IMR-90 (cell line): ENCODE measurements around the gene PARVB. TPM values are rescaled to one million over a fixed set of nuclear protein-coding genes. Genes with fewer than 3 reads are reported as not detected.

Experiments
- ATAC-seq: fragments of 200-7000 bp; cut with Tn5 transposase; 2 replicates; pipeline ENCODE4 v1.9.1; 2020; ENCODE audit warnings: low read depth, mild to moderate bottlenecking, moderate library complexity
- BruUV-seq: library from RNA; stranded (reverse); fragments of 400-500 nt; replicated peaks from 2 replicates; lab custom pipeline; 2021; lab: Mats Ljungman, UMichigan
- CTCF ChIA-PET: fragments of 300-600 bp; formaldehyde crosslinking; extraction: SDS; loops from one replicate; lab custom pipeline; 2021; ENCODE audit warnings: antibody characterized with exemption; lab: Yijun Ruan, JAX
- POLR2A ChIA-PET: fragments of 300-600 bp; sonication (Branson Sonifier 250); formaldehyde crosslinking; loops from one replicate; lab custom pipeline; 2022; ENCODE audit warnings: antibody characterized with exemption; ENCODE audit not compliant: unreplicated experiment; lab: Charles Lee
- DNase-seq: peaks from one replicate; pipeline ENCODE4 v3.0.0; 2013
- H2AFZ ChIP-seq: replicated peaks from 2 replicates; pipeline ENCODE3; 2013; ENCODE audit warnings: low read length, mild to moderate bottlenecking; ENCODE audit not compliant: poor library complexity
- H2AK5ac ChIP-seq: 2 replicates; pipeline ENCODE4 v1.6.1; 2013; ENCODE audit warnings: low read depth, low read length, inconsistent platforms
- H2AK9ac ChIP-seq: replicated peaks from 2 replicates; pipeline ENCODE3; 2013; ENCODE audit warnings: mild to moderate bottlenecking, low read depth, low read length, moderate library complexity; ENCODE audit not compliant: poor library complexity
- H2BK120ac ChIP-seq: 2 replicates; pipeline ENCODE4 v1.6.1; 2013; ENCODE audit warnings: low read depth, low read length, inconsistent platforms
- H2BK15ac ChIP-seq: 3 replicates; pipeline ENCODE4 v1.6.1; 2013; ENCODE audit warnings: low read depth, low read length, inconsistent platforms
- H2BK20ac ChIP-seq: 2 replicates; pipeline ENCODE4 v1.6.1; 2013; ENCODE audit warnings: low read depth, mild to moderate bottlenecking, inconsistent platforms, low read length, moderate library complexity
- H2BK5ac ChIP-seq: 2 replicates; pipeline ENCODE4 v1.6.1; 2013; ENCODE audit warnings: mild to moderate bottlenecking, low read depth, low read length, inconsistent platforms; ENCODE audit not compliant: poor library complexity, severe bottlenecking
- H3K14ac ChIP-seq: replicated peaks from 2 replicates; pipeline ENCODE4 v1.6.1; 2013; ENCODE audit warnings: low read depth, low read length, inconsistent platforms
- H3K18ac ChIP-seq: 2 replicates; pipeline ENCODE4 v1.6.1; 2013; ENCODE audit warnings: low read depth, low read length, control low read depth
- H3K23ac ChIP-seq: 2 replicates; pipeline ENCODE4 v1.6.1; 2013; ENCODE audit warnings: low read depth, low read length, inconsistent platforms
- H3K27ac ChIP-seq: 2 replicates; pipeline ENCODE4 v1.5.1; 2013; ENCODE audit warnings: mild to moderate bottlenecking, control low read depth, low read length; ENCODE audit not compliant: insufficient read depth
- H3K27me3 ChIP-seq: 2 replicates; pipeline ENCODE4 v1.6.1; 2013; ENCODE audit warnings: low read length; ENCODE audit not compliant: control insufficient read depth, insufficient read depth
- H3K36me3 ChIP-seq: 2 replicates; pipeline ENCODE4 v1.6.1; 2013; ENCODE audit warnings: low read length, mixed read lengths; ENCODE audit not compliant: control insufficient read depth, insufficient read depth
- H3K4ac ChIP-seq: 2 replicates; pipeline ENCODE4 v1.6.1; 2013; ENCODE audit warnings: low read depth, low read length, inconsistent platforms
- H3K4me1 ChIP-seq: 2 replicates; pipeline ENCODE4 v1.6.1; 2013; ENCODE audit warnings: low read length, mixed read lengths; ENCODE audit not compliant: control insufficient read depth, insufficient read depth
- H3K4me2 ChIP-seq: 2 replicates; pipeline ENCODE4 v1.6.1; 2013; ENCODE audit warnings: low read depth, mild to moderate bottlenecking, control low read depth, low read length, moderate library complexity
- H3K4me3 ChIP-seq: 2 replicates; pipeline ENCODE4 v1.5.1; 2013; ENCODE audit warnings: low read depth, mild to moderate bottlenecking, control low read depth, low read length, moderate library complexity; ENCODE audit not compliant: insufficient read depth
- H3K56ac ChIP-seq: 2 replicates; pipeline ENCODE4 v1.6.1; 2013; ENCODE audit warnings: low read length, inconsistent platforms; ENCODE audit not compliant: insufficient read depth; ENCODE audit errors: extremely low read depth
- H3K79me1 ChIP-seq, 2 experiments: 2 replicates each; pipeline ENCODE4 v1.6.1; 2013; ENCODE audit warnings: low read length in 2 of 2, inconsistent platforms in 1 of 2, low read depth in 1 of 2
- H3K9ac ChIP-seq: 2 replicates; pipeline ENCODE4 v1.6.1; 2013; ENCODE audit warnings: low read depth, low read length, control low read depth
- H3K9me1 ChIP-seq: 2 replicates; pipeline ENCODE4 v1.6.1; 2013; ENCODE audit warnings: low read length, inconsistent platforms; ENCODE audit not compliant: insufficient read depth
- H3K9me3 ChIP-seq: 2 replicates; pipeline ENCODE4 v1.6.1; 2013; ENCODE audit warnings: low read length; ENCODE audit not compliant: control insufficient read depth, insufficient read depth
- H4K20me1 ChIP-seq: 2 replicates; pipeline ENCODE4 v1.6.1; 2013; ENCODE audit warnings: low read length, inconsistent platforms; ENCODE audit not compliant: insufficient read depth
- H4K5ac ChIP-seq: 2 replicates; pipeline ENCODE4 v1.6.1; 2013; ENCODE audit warnings: mild to moderate bottlenecking, low read depth, low read length, control low read depth
- H4K8ac ChIP-seq, 2 experiments: 2 replicates each; pipeline ENCODE4 v1.6.1; 2013; ENCODE audit warnings: low read depth in 2 of 2, low read length in 2 of 2, control low read depth in 1 of 2, inconsistent platforms in 1 of 2
- H4K91ac ChIP-seq: 2 replicates; pipeline ENCODE4 v1.6.1; 2013; ENCODE audit warnings: low read depth, low read length, inconsistent platforms; ENCODE audit not compliant: insufficient read depth
- BHLHE40 ChIP-seq: fragments of 150-350 bp; IDR thresholded peaks from 2 replicates; pipeline ENCODE4 v1.6.1; 2016; ENCODE audit warnings: mild to moderate bottlenecking, low read depth, low read length
- CEBPB ChIP-seq: IDR thresholded peaks from 2 replicates; pipeline ENCODE4 v1.6.1; 2012; ENCODE audit warnings: low read depth, low read length, improper control_type of control experiment
- CHD1 ChIP-seq: IDR thresholded peaks from 2 replicates; pipeline ENCODE4 v1.6.1; 2012; ENCODE audit warnings: low read depth, low read length, improper control_type of control experiment
- FOS ChIP-seq: fragments of 150-350 bp; IDR thresholded peaks from 2 replicates; pipeline ENCODE4 v1.6.1; 2016; ENCODE audit warnings: low read depth, low read length
- MAFK ChIP-seq: IDR thresholded peaks from 2 replicates; pipeline ENCODE4 v1.6.1; 2012; ENCODE audit warnings: low read depth, low read length, improper control_type of control experiment
- MAZ ChIP-seq: IDR thresholded peaks from 2 replicates; pipeline ENCODE4 v1.6.1; 2012; ENCODE audit warnings: low read depth, mild to moderate bottlenecking, low read length, improper control_type of control experiment, moderate library complexity, borderline replicate concordance
- MXI1 ChIP-seq: IDR thresholded peaks from 2 replicates; pipeline ENCODE4 v1.6.1; 2012; ENCODE audit warnings: low read depth, mild to moderate bottlenecking, low read length, moderate library complexity, borderline replicate concordance
- NFE2L2 ChIP-seq: fragments of 150-350 bp; IDR thresholded peaks from 2 replicates; pipeline ENCODE4 v1.6.1; 2016; ENCODE audit warnings: low read depth, mild to moderate bottlenecking, low read length
- POLR2A ChIP-seq: IDR thresholded peaks from 2 replicates; pipeline ENCODE4 v1.6.1; 2012; ENCODE audit warnings: mild to moderate bottlenecking, low read depth, low read length
- RAD21 ChIP-seq: IDR thresholded peaks from 2 replicates; pipeline ENCODE4 v1.6.1; 2012; ENCODE audit warnings: low read length, improper control_type of control experiment
- RCOR1 ChIP-seq: IDR thresholded peaks from 2 replicates; pipeline ENCODE4 v1.6.1; 2012; ENCODE audit warnings: mild to moderate bottlenecking, low read length, improper control_type of control experiment; ENCODE audit not compliant: insufficient replicate concordance
- RFX5 ChIP-seq: IDR thresholded peaks from 2 replicates; pipeline ENCODE4 v1.8.0; 2012; ENCODE audit warnings: low read depth, mild to moderate bottlenecking, low read length, moderate library complexity
- SMC3 ChIP-seq: fragments of 150-350 bp; IDR thresholded peaks from 2 replicates; pipeline ENCODE4 v1.6.1; 2016; ENCODE audit warnings: low read depth, mild to moderate bottlenecking, antibody characterized with exemption, low read length, moderate library complexity
- WGBS, 2 experiments: methylation state at CpG; one replicate each; pipeline versions ENCODE4 v1.1.5 to v1.1.7; 2013; ENCODE audit warnings: missing lambda C conversion rate in 2 of 2; ENCODE audit not compliant: insufficient read length in 1 of 2; ENCODE audit errors: extremely low coverage in 2 of 2; 5-methylcytosine and 5-hydroxymethylcytosine counted together
- dilution Hi-C: fragments of 300-500 bp; cut with HindIII; formaldehyde crosslinking; loops from one replicate; pipeline ENCODE4 v1.14.3; 2018; ENCODE audit warnings: low sequenced_read_pairs; ENCODE audit not compliant: unreplicated experiment
- in situ Hi-C: fragments of 300-500 bp; cut with MboI; formaldehyde crosslinking; loops from 3 replicates; pipeline ENCODE4 v1.14.3; 2019; ENCODE audit warnings: low sequenced_read_pairs, inconsistent platforms, mixed read lengths
- intact Hi-C: fragments of 100-400 bp; cut with micrococcal nuclease; formaldehyde crosslinking; loops from 2 replicates; pipeline ENCODE4 v1.10.0; 2022
- polyA plus RNA-seq, 3 experiments: library from polyadenylated mRNA; depleted of rRNA; stranded (reverse); fragments of >200 nt; gene quantifications; 2 replicates each; pipeline ENCODE4 v1.2.3, GENCODE V29; 2012; ENCODE audit warnings: low replicate concordance in 1 of 3
- total RNA-seq: library from RNA; depleted of rRNA; stranded (reverse); fragments of >200 nt; gene quantifications from 2 replicates; pipeline ENCODE4 v1.2.3, GENCODE V29; 2012
- TF ChIP-seq, protein P1 (sequence below): conservative IDR thresholded peaks from 2 replicates; pipeline ENCODE4 v1.5.1; 2012; ENCODE audit warnings: mild to moderate bottlenecking, low read depth, low read length, improper control_type of control experiment
- TF ChIP-seq, protein P2 (sequence below): fragments of 150-350 bp; IDR thresholded peaks from 2 replicates; pipeline ENCODE4 v1.6.1; 2016; ENCODE audit warnings: low read depth, mild to moderate bottlenecking, low read length, moderate library complexity, borderline replicate concordance
- TF ChIP-seq, protein P3 (sequence below): fragments of 150-350 bp; IDR thresholded peaks from 2 replicates; pipeline ENCODE4 v1.6.1; 2017; ENCODE audit warnings: mild to moderate bottlenecking, antibody characterized with exemption, low read length, low read depth

Gene PARVB
- total and polyA plus RNA-seq, 2 of the 4 experiments (the other 2 are of a cell fraction) = 44.3 to 53.9 TPM

DNA sequence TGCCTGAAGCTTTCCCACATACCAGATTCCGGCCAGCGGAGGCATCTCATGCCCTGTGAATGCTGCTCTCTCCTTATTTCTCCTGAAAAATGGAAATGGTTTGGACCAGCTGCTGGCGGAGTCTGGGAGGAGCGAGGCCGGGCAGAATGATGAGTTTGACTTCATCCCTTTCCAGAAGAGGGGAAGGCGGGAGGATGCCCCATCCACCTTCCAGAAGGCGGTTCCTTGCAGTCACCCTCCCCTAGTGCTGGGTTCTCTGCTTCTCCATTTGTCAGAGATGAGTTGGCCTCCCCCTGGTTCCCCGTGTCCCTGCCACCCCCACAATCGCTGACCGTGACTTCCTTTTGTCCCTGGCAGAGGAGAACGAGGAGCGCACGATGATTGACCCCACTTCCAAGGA lies 75.6 kb downstream of the PARVB start:
- POLR2A ChIA-PET = no interaction called here
- dilution Hi-C loops = no loop called here
- H3K27ac ChIP-seq = no peak overlapping the region
- H3K56ac ChIP-seq = no peak overlapping the region
- H2BK20ac ChIP-seq = no peak overlapping the region
- DNase-seq (no peak), ATAC-seq (no peak)
- WGBS, 2 experiments = 97% methylated on average over 5 of the region's 13 CpGs; no CpG with 5 or more reads in 1 of the 2 experiments
- no peak overlapping the region for H3K18ac ChIP-seq
- no peak overlapping the region for H3K4me3 ChIP-seq
- H2AFZ ChIP-seq = no peak overlapping the region
- no peaks in the 10 kb centered on the region; the same call in 1 of the 2 replicates for H4K20me1 ChIP-seq
- no peak overlapping the region for H2AK5ac ChIP-seq
- H3K9ac ChIP-seq = no peak overlapping the region
- intact Hi-C loops = no loop called here
- H3K9me1 ChIP-seq = peaks cover 4% of the 10 kb centered on the region; the same call in 1 of the 2 replicates
- no TSS peak for BruUV-seq
- no peak overlapping the region for H2BK5ac ChIP-seq
- H3K14ac ChIP-seq = no peak overlapping the region
- CTCF ChIA-PET = no interaction called here
- no peak overlapping the region for H2BK15ac ChIP-seq
- H2AK9ac ChIP-seq = no peak overlapping the region
- H3K9me3 ChIP-seq = no peaks in the 10 kb centered on the region
- H3K27me3 ChIP-seq = no peaks in the 10 kb centered on the region
- no peak overlapping the region for H4K91ac ChIP-seq
- H4K8ac ChIP-seq = no peak overlapping the region
- H2BK120ac ChIP-seq = no peak overlapping the region
- no peak overlapping the region for H3K4ac ChIP-seq
- peaks cover 5% of the 10 kb centered on the region; the same call in 1 of the 2 replicates for H3K36me3 ChIP-seq
- H4K5ac ChIP-seq = no peak overlapping the region
- TF ChIP-seq NFE2L2 (no peak), FOS (no peak), CEBPB (no peak), RCOR1 (no peak), MAFK (no peak), BHLHE40 (no peak), MXI1 (no peak), MAZ (no peak), POLR2A (no peak), RFX5 (no peak), RAD21 (no peak), SMC3 (no peak), CHD1 (no peak)
- TF ChIP-seq, protein P1, sequence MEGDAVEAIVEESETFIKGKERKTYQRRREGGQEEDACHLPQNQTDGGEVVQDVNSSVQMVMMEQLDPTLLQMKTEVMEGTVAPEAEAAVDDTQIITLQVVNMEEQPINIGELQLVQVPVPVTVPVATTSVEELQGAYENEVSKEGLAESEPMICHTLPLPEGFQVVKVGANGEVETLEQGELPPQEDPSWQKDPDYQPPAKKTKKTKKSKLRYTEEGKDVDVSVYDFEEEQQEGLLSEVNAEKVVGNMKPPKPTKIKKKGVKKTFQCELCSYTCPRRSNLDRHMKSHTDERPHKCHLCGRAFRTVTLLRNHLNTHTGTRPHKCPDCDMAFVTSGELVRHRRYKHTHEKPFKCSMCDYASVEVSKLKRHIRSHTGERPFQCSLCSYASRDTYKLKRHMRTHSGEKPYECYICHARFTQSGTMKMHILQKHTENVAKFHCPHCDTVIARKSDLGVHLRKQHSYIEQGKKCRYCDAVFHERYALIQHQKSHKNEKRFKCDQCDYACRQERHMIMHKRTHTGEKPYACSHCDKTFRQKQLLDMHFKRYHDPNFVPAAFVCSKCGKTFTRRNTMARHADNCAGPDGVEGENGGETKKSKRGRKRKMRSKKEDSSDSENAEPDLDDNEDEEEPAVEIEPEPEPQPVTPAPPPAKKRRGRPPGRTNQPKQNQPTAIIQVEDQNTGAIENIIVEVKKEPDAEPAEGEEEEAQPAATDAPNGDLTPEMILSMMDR = no peak
- TF ChIP-seq, protein P2, sequence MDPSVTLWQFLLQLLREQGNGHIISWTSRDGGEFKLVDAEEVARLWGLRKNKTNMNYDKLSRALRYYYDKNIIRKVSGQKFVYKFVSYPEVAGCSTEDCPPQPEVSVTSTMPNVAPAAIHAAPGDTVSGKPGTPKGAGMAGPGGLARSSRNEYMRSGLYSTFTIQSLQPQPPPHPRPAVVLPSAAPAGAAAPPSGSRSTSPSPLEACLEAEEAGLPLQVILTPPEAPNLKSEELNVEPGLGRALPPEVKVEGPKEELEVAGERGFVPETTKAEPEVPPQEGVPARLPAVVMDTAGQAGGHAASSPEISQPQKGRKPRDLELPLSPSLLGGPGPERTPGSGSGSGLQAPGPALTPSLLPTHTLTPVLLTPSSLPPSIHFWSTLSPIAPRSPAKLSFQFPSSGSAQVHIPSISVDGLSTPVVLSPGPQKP = no peak
- TF ChIP-seq, protein P3, sequence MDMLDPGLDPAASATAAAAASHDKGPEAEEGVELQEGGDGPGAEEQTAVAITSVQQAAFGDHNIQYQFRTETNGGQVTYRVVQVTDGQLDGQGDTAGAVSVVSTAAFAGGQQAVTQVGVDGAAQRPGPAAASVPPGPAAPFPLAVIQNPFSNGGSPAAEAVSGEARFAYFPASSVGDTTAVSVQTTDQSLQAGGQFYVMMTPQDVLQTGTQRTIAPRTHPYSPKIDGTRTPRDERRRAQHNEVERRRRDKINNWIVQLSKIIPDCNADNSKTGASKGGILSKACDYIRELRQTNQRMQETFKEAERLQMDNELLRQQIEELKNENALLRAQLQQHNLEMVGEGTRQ = no peak
- no peaks in the 10 kb centered on the region for H3K79me1 ChIP-seq
- H3K4me2 ChIP-seq = no peak overlapping the region
- H3K23ac ChIP-seq = no peak overlapping the region
- no peaks in the 10 kb centered on the region for H3K4me1 ChIP-seq
- in situ Hi-C loops = no loop called here
